Lower leg skin (tissue), 4 donors: ENCODE results near the gene BTN3A1. TPM values are rescaled to one million over a fixed set of nuclear protein-coding genes. Genes with fewer than 3 reads are reported as not detected.
A peak's percentile ranks its signal among the peaks of the same experiment; 100 is the strongest.
"Not testable (repeated sequence)": the region's sequence is repeated elsewhere in the genome, so short reads cannot be mapped to it uniquely, and the experiment has no call there.

Experiments
- DNase-seq, 2 donors: peaks; one replicate each; pipeline ENCODE4 v3.0.0-alpha.2; 2019; ENCODE audit warnings: low spot score in 2 of 2
- H3K4me3 ChIP-seq: fragments of 200-600 bp; sonication (generic); 2 replicates; pipeline ENCODE4 v1.5.1; 2017; ENCODE audit warnings: mild to moderate bottlenecking, low read depth; ENCODE audit not compliant: poor library complexity, severe bottlenecking
- POLR2A ChIP-seq, 2 donors: fragments of 450-650 bp; IDR thresholded peaks; one replicate each; pipeline ENCODE4 v1.6.1; 2016 to 2017; ENCODE audit warnings: antibody characterized with exemption in 2 of 2, mild to moderate bottlenecking in 1 of 2, moderate library complexity in 1 of 2
- WGBS, 2 donors: methylation state at CpG; one replicate each; pipeline ENCODE4 v1.1.5; 2018; 5-methylcytosine and 5-hydroxymethylcytosine counted together
- intact Hi-C: fragments of 100-400 bp; cut with DNase I; formaldehyde crosslinking; loops from one replicate; pipeline ENCODE4 v1.15.0; 2023; ENCODE audit warnings: low total_unique reads
- total RNA-seq, 4 donors: library from RNA; depleted of rRNA; stranded (reverse); fragments of >200 nt; gene quantifications; one replicate each; pipeline ENCODE4 v1.1.0, GENCODE V29; 2016
- TF ChIP-seq, protein P1 (sequence below), 3 donors: fragments of 450-650 bp; IDR thresholded peaks; one replicate each; pipeline ENCODE4 v1.5.1; 2016; ENCODE audit warnings: antibody characterized with exemption in 3 of 3, mild to moderate bottlenecking in 3 of 3, moderate library complexity in 2 of 3

BTN3A1 gene
- total RNA-seq, 4 donors from 2014 or later: 10.4 to 17.7 (median 15.1) TPM

DNA sequence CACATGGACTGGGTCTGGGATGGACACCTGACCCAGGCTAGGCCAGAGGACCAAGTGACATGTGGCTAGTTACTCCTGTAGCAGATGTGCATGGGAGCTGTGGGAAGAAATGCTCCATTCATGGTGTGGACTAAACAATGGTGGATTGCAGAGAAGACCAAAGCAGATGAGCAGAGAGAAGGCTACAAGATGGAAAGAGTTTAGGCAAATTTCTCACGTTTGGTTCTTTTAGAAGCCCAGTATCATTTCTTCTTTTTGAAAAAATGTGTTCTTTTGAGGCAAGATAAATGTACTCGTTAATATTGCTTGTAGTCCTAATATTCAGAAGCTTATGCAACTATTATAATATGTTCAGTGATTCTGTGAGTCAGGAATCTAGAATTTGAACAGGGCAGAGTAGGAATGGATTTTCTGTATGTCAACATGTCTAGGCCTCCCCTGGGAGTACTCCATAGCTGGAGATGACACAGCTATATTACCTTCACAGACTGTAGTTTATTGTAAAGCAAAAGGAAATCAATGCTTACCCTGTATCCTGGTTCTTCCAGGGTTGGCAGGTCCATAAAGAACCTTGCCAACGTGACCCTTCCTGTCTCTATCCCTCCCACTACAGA lies 53.4 kb downstream of the BTN3A1 start:
- no peak for DNase-seq
- WGBS, 2 donors: 69 to 82% methylated on average over 3 of the region's 3 CpGs
- H3K4me3 ChIP-seq: no peak overlapping the region
- intact Hi-C loops: no loop called here
- TF ChIP-seq POLR2A (IDR thresholded peaks at IDR 0.05): no peak
- TF ChIP-seq, protein P1, sequence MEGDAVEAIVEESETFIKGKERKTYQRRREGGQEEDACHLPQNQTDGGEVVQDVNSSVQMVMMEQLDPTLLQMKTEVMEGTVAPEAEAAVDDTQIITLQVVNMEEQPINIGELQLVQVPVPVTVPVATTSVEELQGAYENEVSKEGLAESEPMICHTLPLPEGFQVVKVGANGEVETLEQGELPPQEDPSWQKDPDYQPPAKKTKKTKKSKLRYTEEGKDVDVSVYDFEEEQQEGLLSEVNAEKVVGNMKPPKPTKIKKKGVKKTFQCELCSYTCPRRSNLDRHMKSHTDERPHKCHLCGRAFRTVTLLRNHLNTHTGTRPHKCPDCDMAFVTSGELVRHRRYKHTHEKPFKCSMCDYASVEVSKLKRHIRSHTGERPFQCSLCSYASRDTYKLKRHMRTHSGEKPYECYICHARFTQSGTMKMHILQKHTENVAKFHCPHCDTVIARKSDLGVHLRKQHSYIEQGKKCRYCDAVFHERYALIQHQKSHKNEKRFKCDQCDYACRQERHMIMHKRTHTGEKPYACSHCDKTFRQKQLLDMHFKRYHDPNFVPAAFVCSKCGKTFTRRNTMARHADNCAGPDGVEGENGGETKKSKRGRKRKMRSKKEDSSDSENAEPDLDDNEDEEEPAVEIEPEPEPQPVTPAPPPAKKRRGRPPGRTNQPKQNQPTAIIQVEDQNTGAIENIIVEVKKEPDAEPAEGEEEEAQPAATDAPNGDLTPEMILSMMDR (IDR thresholded peaks at IDR 0.05): no peak

DNA sequence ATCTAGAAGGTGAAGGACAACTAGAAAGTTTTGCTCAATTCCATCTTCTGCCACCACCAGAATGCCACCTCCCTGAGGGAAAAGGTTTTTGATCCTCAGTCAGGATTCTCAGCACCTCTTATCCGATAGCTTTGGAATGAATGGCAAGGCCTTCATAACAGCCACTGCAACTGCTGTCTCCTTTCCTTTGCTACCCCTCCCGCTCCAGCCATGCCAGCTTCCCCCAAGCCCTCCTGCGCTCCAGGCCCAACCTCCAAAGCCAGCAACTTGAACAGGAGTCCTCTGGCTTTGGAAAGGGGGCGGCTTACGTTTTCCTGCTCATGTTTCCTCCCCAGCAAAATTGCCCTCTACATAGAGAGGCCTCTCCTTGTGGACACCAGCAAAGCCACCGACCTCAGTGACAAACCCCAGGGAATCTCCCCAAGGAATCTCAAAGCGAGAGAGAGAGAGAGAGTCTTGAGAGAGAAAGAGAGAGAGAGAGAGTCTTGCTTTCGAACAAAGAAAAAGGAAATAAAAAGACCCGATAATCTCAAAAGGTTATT lies 55.3 kb downstream of the BTN3A1 start:
- 12% methylated on average over 9 of the region's 9 CpGs for WGBS, 2 donors
- intact Hi-C loops: no loop called here
- DNase-seq: no peak
- no peak overlapping the region for H3K4me3 ChIP-seq
- TF ChIP-seq, protein P1 (IDR thresholded peaks at IDR 0.05): no peak
- TF ChIP-seq POLR2A (IDR thresholded peaks at IDR 0.05): no peak

DNA sequence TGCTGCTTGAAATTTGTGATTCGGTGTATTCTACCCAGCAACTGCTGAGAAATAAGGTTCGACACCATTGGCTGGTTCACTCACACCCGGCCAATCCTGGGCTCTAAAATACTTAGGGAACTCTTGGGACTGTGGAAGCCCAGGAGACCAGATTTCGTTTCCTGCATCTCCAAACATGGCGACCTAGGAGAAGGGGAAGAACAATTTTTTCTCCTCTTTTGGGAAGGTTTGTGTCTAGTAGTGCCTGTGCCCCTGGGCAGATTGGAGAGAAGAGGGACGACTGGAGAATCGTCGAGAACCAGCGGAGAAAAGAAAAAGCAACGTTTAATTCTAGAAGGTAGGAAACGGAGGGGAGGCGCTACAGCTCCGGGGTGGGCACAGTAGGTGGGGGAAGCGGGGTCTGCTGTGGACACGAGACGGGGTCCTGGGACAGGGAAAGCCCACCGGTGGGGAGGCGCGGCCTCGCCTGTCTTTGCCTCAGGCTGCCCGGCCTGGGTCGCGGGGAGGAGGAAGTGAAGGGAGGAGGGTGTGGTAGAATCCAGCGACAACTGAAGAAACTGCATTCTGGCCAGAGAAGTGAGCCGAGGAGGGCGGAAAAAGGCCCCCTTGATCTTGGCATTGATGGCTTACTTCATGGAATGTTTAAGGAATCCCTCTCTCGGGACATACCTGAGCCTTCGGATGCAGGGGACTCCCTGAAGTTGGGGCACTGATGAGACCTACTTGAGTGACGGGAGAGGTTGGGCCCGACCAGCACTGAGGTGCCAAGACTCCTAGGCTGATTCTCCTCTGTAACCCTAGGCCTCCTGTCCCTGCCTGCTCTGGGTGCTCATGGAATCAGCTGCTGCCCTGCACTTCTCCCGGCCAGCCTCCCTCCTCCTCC lies 56.0 kb downstream of the BTN3A1 start, which contains the start of gene BTN2A1:
TSS of gene BTN2A1 (plus strand) at position 150 of the 883 bp plus-strand sequence. CDS start at position 832, 682 bp downstream.
- TF ChIP-seq POLR2A (IDR thresholded peaks at IDR 0.05): no peak
- TF ChIP-seq, protein P1 (IDR thresholded peaks at IDR 0.05): no peak
- H3K4me3 ChIP-seq: peak within 1 kb of the TSS; percentile 98
- DNase-seq: peak; percentile 91 to 94
- intact Hi-C loops: no loop called here
- 0 to 1% methylated on average over 31 of the region's 31 CpGs for WGBS, 2 donors

DNA sequence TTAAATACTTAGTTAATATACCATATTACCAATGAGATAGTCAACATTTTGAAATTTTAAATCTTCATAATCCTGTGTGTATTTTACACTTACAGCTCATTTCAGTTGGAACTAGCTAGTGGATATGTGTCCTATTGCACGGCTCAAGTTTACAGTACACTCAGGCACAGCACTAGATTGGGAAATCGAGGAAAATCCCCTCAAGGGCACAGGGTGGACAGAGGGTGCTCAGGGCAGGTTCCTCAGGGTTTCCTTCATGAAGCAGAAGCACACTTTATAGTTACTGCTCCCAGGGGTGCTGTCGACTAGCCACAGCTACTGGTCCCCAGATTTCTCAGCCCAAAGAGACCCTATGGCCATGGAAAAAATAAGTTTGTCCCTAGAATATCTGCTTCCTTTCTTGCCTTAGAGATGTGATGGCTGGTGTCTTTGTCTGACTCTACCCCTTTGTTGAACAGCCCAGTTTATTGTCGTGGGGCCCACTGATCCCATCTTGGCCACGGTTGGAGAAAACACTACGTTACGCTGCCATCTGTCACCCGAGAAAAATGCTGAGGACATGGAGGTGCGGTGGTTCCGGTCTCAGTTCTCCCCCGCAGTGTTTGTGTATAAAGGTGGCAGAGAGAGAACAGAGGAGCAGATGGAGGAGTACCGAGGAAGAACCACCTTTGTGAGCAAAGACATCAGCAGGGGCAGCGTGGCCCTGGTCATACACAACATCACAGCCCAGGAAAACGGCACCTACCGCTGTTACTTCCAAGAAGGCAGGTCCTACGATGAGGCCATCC lies 57.1 kb downstream of the BTN3A1 start:
- intact Hi-C loops: no loop called here
- 83 to 88% methylated on average over 16 of the region's 16 CpGs for WGBS, 2 donors
- DNase-seq: no peak
- no peak overlapping the region for H3K4me3 ChIP-seq
- TF ChIP-seq, protein P1 (IDR thresholded peaks at IDR 0.05): no peak
- no peak for TF ChIP-seq POLR2A (IDR thresholded peaks at IDR 0.05)

DNA sequence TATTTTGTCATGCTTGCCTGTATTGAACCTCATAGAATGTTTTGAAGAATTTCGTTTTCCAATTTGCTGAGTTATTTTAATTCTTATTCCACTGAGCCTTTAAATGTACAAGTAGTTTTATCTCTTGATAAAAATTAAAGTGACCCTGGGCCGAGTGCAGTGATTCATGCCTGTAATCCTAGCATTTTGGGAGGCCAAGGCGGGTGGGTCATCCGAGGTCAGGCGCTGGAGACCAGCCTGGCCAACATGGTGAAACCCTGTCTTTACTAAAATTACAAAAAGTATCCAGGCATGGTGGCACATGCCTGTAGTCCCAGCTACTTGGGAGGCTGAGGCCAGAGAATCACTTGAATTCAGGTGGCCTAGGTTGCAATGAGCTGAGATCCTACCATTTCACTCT lies 59.3 kb downstream of the BTN3A1 start:
- DNase-seq, H3K4me3 ChIP-seq, intact Hi-C loops: not testable (repeated sequence)
- 67 to 78% methylated on average over 5 of the region's 5 CpGs for WGBS, 2 donors
